Right lobe of liver (tissue), 4 donors: Measurements from ENCODE around the gene TNFRSF14.

Source experiments
- CTCF ChIP-seq, 4 donors: fragments of 200-600 bp in 3 of 4; fragments of 450-650 bp in 1 of 4; IDR thresholded peaks; one replicate each; pipeline versions ENCODE4 v1.5.1 to v1.8.0; 2016 to 2022; ENCODE audit warnings: antibody characterized with exemption in 4 of 4, mild to moderate bottlenecking in 2 of 4
- POLR2A ChIP-seq: fragments of 450-650 bp; IDR thresholded peaks from one replicate; pipeline ENCODE4 v1.6.1; 2017; ENCODE audit warnings: antibody characterized with exemption, mild to moderate bottlenecking
- donor health status: DM: no; HTN: no; CAD: no.
- donor health status: DM: no; HTN: no; CAD: no.
- donor health status: DM: no; HTN: yes; CAD: no.

- no peak for TF ChIP-seq CTCF (IDR thresholded peaks at IDR 0.05)
- TF ChIP-seq POLR2A: no peak
Measured at GRCh38 chr1:2523891-2524609, 32.1 kb upstream of the TNFRSF14 start.
